ENCODE data around the gene MAMDC4.
"Not testable (repeated sequence)": the region's sequence is repeated elsewhere in the genome, so short reads cannot be mapped to it uniquely, and the experiment has no call there.

Gene MAMDC4

GRCh38 chr9:136825295-136826187 lies 26.6 kb upstream of the MAMDC4 start:
- DNase-seq: no peak

- DNase-seq: no peak
Observed at GRCh38 chr9:136826188-136826541, 26.0 kb upstream of the MAMDC4 start.

GRCh38 chr9:136826703-136827582 lies 25.2 kb upstream of the MAMDC4 start:
- DNase-seq: no peak

GRCh38 chr9:136827794-136828473 lies 24.2 kb upstream of the MAMDC4 start:
- DNase-seq: no peak

- DNase-seq: no peak
Observed at GRCh38 chr9:136828474-136829140, 23.5 kb upstream of the MAMDC4 start.

GRCh38 chr9:136829412-136829811 lies 22.7 kb upstream of the MAMDC4 start:
- DNase-seq: no peak

- no peak for DNase-seq
Observed at GRCh38 chr9:136829981-136830885, 21.9 kb upstream of the MAMDC4 start.

GRCh38 chr9:136831002-136831719 lies 21.0 kb upstream of the MAMDC4 start:
- no peak for DNase-seq

GRCh38 chr9:136831720-136832104 lies 20.4 kb upstream of the MAMDC4 start:
- DNase-seq: no peak

GRCh38 chr9:136832581-136832980 lies 19.6 kb upstream of the MAMDC4 start:
- DNase-seq: no peak

- DNase-seq: not testable (repeated sequence)
Observed at GRCh38 chr9:136833381-136834048, 18.6 kb upstream of the MAMDC4 start.

- no peak for DNase-seq
Observed at GRCh38 chr9:136835162-136835931, 16.8 kb upstream of the MAMDC4 start.

GRCh38 chr9:136835932-136836904 lies 15.9 kb upstream of the MAMDC4 start:
- DNase-seq: no peak

GRCh38 chr9:136837146-136837855 lies 14.8 kb upstream of the MAMDC4 start:
- DNase-seq: no peak

- not testable (repeated sequence) for DNase-seq
Observed at GRCh38 chr9:136837856-136838277, 14.3 kb upstream of the MAMDC4 start.

GRCh38 chr9:136838314-136839228 lies 13.6 kb upstream of the MAMDC4 start:
- no peak for DNase-seq

All from SW 1271 (cell line).